HL-60 (cell line): ENCODE results near the gene SOX21.

Source experiments
- DNase-seq, 2 experiments: peaks; one replicate each; pipeline ENCODE4 v3.0.0-alpha.2; 2010 to 2020; ENCODE audit warnings: low read depth in 1 of 2, low spot score in 1 of 2
- H3K27ac ChIP-seq: fragments of 250-450 bp; sonication (Bioruptor Pico); replicated peaks from 2 replicates; pipeline ENCODE4 v1.5.1; 2020; ENCODE audit warnings: mild to moderate bottlenecking, moderate library complexity
- H3K27me3 ChIP-seq: fragments of 250-450 bp; sonication (Bioruptor Pico); 2 replicates; pipeline ENCODE4 v1.5.1; 2021; ENCODE audit warnings: mild to moderate bottlenecking, moderate library complexity; ENCODE audit not compliant: insufficient read depth, poor library complexity, severe bottlenecking
- H3K4me3 ChIP-seq: replicated peaks from 2 replicates; pipeline ENCODE4 v1.5.1; 2011; ENCODE audit warnings: mild to moderate bottlenecking, control low read depth, low read length; ENCODE audit not compliant: insufficient read depth
- GABPA ChIP-seq: IDR thresholded peaks from 2 replicates; pipeline ENCODE4 v1.6.1; 2012; ENCODE audit warnings: low read depth
- POLR2AphosphoS5 ChIP-seq: IDR thresholded peaks from 2 replicates; pipeline ENCODE4 v1.6.1; 2012; ENCODE audit warnings: low read depth
- SPI1 ChIP-seq: IDR thresholded peaks from 2 replicates; pipeline ENCODE4 v1.6.1; 2012; ENCODE audit warnings: low read depth, mild to moderate bottlenecking, borderline replicate concordance
- TF ChIP-seq, protein P1 (sequence below): IDR thresholded peaks from 2 replicates; pipeline ENCODE4 v1.6.1; 2012; ENCODE audit warnings: low read depth; ENCODE audit not compliant: insufficient replicate concordance
- TF ChIP-seq, protein P2 (sequence below): IDR thresholded peaks from one replicate; pipeline ENCODE4 v1.5.1; 2011; ENCODE audit warnings: low read length, control low read depth, inconsistent platforms; ENCODE audit not compliant: insufficient read depth

SOX21 gene

DNA sequence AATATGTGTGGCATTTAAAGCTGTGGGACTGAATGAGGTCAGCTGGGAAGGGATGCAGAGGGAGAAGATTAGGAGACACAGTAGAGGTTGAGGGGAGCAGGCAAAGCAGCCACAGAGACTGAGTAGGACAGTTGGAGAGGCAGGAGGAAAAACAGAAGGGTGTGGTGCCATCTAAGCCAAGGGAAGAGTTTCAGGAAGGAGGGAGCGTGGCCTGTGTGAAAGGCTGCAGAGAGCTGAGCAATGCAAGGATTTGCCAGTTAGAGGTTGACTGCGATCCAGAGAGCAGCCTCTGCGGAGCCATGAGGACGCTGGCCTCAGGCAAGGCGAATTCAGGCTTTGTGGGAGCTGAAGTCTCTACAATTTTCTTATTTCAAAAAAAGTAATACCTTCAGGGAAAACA, 28.9 kb downstream of the SOX21 start:
- Histone ChIP-seq H3K27me3 (peaks cover 4% of the 10 kb centered on the region), H3K27ac (no peak overlapping the region), H3K4me3 (no peak overlapping the region)
- no peak for TF ChIP-seq POLR2AphosphoS5
- TF ChIP-seq, protein P1, sequence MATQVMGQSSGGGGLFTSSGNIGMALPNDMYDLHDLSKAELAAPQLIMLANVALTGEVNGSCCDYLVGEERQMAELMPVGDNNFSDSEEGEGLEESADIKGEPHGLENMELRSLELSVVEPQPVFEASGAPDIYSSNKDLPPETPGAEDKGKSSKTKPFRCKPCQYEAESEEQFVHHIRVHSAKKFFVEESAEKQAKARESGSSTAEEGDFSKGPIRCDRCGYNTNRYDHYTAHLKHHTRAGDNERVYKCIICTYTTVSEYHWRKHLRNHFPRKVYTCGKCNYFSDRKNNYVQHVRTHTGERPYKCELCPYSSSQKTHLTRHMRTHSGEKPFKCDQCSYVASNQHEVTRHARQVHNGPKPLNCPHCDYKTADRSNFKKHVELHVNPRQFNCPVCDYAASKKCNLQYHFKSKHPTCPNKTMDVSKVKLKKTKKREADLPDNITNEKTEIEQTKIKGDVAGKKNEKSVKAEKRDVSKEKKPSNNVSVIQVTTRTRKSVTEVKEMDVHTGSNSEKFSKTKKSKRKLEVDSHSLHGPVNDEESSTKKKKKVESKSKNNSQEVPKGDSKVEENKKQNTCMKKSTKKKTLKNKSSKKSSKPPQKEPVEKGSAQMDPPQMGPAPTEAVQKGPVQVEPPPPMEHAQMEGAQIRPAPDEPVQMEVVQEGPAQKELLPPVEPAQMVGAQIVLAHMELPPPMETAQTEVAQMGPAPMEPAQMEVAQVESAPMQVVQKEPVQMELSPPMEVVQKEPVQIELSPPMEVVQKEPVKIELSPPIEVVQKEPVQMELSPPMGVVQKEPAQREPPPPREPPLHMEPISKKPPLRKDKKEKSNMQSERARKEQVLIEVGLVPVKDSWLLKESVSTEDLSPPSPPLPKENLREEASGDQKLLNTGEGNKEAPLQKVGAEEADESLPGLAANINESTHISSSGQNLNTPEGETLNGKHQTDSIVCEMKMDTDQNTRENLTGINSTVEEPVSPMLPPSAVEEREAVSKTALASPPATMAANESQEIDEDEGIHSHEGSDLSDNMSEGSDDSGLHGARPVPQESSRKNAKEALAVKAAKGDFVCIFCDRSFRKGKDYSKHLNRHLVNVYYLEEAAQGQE, result no peak
- no peak for TF ChIP-seq SPI1
- TF ChIP-seq GABPA, result no peak
- TF ChIP-seq, protein P2, sequence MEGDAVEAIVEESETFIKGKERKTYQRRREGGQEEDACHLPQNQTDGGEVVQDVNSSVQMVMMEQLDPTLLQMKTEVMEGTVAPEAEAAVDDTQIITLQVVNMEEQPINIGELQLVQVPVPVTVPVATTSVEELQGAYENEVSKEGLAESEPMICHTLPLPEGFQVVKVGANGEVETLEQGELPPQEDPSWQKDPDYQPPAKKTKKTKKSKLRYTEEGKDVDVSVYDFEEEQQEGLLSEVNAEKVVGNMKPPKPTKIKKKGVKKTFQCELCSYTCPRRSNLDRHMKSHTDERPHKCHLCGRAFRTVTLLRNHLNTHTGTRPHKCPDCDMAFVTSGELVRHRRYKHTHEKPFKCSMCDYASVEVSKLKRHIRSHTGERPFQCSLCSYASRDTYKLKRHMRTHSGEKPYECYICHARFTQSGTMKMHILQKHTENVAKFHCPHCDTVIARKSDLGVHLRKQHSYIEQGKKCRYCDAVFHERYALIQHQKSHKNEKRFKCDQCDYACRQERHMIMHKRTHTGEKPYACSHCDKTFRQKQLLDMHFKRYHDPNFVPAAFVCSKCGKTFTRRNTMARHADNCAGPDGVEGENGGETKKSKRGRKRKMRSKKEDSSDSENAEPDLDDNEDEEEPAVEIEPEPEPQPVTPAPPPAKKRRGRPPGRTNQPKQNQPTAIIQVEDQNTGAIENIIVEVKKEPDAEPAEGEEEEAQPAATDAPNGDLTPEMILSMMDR, result no peak
- DNase-seq, result no peak

DNA sequence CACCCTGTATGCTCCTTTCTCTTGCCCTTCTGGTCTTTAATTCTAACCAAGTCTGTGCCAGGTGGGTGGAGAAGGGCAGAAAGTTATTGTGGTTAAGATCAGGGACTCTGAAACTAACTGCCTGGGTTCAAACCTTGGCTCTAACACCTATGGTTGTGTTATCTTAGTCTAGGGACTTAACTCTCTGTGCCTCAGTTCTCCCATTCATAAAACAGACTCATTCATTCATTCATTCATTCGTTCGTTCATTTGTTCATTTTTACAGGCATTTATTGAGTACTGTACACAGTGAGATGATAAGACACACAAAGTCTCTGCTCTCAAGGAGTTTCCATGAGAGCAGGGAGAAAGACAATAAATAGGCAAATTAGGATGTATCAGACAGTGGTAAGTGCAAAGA, 30.1 kb downstream of the SOX21 start:
- no peak overlapping the region for H3K4me3 ChIP-seq
- no peak overlapping the region for H3K27ac ChIP-seq
- DNase-seq, result no peak
- peaks cover 4% of the 10 kb centered on the region for H3K27me3 ChIP-seq
- TF ChIP-seq GABPA (no peak), SPI1 (no peak), POLR2AphosphoS5 (no peak)
- TF ChIP-seq, protein P2, result no peak
- TF ChIP-seq, protein P1, result no peak

DNA sequence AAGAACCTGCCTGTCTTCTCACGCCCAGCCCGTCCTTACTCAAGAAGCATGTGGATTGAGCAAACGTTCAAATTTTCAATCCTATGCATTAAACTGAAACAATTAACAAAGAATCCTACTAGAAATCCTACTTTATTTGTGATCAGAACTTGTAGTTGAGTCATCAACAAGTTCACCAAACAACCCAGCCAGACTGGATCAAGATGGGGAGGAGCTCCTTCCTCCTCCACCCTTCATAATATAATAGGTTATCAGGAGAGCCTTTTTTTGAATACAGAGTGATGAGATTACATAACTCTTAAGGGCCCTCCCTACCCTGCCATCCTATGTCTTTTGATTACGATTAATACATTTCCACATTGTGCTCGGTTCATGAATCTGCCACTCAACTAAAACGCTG, 32.7 kb downstream of the SOX21 start:
- Histone ChIP-seq H3K27ac (no peak overlapping the region), H3K27me3 (peaks cover 3% of the 10 kb centered on the region), H3K4me3 (no peak overlapping the region)
- no peak for TF ChIP-seq POLR2AphosphoS5
- TF ChIP-seq, protein P2, result no peak
- TF ChIP-seq GABPA, result no peak
- no peak for TF ChIP-seq SPI1
- TF ChIP-seq, protein P1, result no peak
- DNase-seq, result no peak
